Measurements from ENCODE around the gene SEMA4G.

- TF ChIP-seq, protein P1, sequence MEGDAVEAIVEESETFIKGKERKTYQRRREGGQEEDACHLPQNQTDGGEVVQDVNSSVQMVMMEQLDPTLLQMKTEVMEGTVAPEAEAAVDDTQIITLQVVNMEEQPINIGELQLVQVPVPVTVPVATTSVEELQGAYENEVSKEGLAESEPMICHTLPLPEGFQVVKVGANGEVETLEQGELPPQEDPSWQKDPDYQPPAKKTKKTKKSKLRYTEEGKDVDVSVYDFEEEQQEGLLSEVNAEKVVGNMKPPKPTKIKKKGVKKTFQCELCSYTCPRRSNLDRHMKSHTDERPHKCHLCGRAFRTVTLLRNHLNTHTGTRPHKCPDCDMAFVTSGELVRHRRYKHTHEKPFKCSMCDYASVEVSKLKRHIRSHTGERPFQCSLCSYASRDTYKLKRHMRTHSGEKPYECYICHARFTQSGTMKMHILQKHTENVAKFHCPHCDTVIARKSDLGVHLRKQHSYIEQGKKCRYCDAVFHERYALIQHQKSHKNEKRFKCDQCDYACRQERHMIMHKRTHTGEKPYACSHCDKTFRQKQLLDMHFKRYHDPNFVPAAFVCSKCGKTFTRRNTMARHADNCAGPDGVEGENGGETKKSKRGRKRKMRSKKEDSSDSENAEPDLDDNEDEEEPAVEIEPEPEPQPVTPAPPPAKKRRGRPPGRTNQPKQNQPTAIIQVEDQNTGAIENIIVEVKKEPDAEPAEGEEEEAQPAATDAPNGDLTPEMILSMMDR (CRISPR knock-in tag; IDR thresholded peaks at IDR 0.05) = no peak
- no peak for TF ChIP-seq ASH2L (IDR thresholded peaks at IDR 0.05; ENCODE audit: insufficient read length, low read depth, low read length)
- TF ChIP-seq NR1H2 (CRISPR knock-in tag; IDR thresholded peaks at IDR 0.05; ENCODE audit: borderline replicate concordance, low read depth) = no peak
Observed at GRCh38 chr10:100981178-100981772, 12.0 kb downstream of the SEMA4G start.
